ENCODE results near the gene MUC2.

Gene MUC2

DNA sequence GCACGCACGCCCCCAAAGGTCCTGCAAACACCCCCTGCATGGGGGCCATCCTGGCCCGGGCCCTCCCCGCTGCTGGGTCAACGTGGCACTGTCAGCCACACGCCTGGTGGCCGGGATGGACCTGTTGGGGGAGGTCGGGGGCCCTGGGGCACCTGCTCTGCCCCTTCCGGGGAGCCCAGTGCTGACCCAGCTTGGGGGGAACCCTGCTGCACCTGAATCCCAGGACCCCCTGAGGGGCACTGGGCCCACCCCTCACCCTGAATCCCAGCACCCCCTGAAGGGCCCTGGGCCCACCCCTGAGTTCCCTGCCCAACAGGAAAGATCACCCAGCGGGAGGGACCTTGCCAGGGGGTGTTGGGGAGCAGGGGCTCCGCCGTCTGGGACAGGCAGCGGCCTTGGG, 37.7 kb upstream of the MUC2 start:
- DNase-seq (ENCODE audit: low read depth, low spot score) = no peak

DNA sequence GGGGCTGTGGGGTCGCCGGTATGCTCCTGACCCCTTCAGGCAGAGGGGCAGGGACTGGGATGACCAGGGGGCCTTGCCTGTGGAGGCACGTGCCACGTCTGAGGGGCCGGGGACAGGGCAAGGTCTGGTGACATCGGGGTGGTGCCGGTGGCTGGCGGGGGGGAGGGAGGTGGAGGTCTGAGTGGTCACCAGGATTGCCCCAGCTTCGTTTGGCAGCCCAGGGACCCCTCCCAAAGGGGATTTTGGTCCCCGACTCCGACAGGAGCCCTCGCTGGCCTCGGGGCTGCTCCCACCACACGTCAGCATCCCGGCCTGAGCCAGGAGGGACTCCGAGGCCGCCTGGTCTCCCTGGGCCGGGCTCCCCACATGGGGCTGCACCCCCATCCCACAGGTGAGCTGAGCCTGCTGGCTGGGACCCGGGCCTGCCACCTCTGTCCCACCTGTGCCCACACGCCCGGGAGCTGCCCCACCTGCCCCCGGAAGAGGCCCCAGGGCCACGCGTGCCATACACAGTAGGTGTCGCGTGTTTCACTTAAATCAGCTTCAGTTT, 37.1 kb upstream of the MUC2 start:
- no peak for DNase-seq (ENCODE audit: low read depth, low spot score)

DNA sequence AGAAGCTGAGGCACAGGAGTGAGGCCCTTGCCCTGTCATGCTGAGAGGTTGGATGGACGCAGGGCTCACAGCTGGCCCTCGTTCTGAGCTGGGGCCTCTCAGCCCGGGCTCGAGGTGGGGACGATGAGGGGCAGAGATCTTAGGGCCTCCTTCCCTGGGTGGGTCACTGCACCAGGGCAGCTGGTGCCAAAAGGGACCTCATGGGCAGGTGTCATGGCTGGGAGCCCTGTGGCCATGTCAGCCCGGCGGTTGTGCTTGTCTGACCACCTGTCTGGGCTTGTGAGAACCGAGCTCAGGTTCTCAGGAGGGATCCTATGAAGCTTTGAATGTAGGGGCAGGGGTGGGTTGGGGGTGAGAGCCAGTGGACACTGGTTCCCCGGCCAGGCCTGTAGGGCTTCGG, 36.3 kb upstream of the MUC2 start:
- no peak for DNase-seq (ENCODE audit: low read depth, low spot score)

DNA sequence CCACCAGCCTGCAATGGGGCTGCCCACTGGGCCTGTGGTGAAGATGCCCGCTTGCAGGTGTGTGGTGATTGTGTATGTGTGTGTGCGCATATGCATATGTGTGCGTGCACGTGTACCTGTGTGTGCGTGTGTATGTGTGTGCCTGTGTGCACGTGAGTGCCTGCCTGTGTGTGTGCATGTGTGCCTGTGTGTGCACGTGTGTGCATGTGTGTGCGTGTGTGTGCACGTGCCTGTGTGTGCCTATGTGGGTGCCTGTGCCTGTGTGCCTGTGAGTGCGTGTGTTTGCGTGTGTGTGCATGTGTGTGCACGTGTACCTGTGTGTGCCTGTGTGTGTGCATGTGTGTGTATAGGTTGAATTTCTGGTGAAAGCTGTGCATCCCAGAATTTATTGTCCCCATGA, 35.8 kb upstream of the MUC2 start:
- DNase-seq (ENCODE audit: low read depth, low spot score) = no peak

DNA sequence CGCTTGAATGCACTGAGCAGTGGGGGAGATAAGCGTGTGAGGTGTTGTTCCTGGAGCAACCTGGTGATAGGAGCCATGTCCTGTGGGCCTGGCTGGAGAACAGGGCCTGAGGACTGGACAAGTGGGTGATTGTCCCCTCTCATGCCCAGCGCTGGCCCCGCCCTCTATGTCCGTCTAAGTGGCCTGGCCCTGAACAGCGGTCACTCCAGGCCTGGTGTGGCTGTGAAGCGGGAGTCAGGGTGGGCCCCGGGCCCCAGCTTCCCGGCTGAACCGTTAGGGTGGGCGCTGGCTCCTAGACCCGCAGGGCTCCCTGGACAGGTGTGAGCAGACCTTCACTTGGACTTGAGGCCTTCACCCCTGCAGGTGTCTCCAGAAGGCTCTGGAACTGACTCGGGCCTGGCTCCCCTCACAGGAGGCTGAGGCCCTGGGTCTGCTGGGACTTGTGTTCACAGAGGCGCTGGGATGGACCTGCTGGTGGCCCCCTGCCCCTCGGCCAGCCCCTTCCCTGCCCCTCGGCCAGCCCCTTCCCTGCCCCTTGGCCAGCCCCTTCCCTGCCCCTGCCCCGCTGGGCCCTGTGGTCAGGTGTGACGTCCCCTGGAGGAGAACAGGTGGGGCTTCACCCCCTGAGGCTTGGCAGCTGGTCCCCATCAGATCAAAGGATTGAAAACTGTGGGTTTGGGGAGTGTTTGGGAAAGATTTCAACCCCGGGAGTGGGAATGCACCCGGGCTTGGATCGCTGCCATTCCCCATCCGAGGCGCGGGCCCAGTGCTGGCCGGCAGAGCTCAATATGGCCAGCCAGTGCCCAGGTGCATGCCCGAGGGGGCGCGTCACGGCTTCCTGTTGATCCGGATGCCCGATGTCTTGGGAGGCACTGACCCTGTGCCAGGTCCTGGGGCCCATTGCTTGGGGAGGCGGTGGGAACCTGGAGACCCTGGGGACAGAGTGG, 34.9 kb upstream of the MUC2 start:
- DNase-seq (ENCODE audit: low read depth, low spot score) = no peak

DNA sequence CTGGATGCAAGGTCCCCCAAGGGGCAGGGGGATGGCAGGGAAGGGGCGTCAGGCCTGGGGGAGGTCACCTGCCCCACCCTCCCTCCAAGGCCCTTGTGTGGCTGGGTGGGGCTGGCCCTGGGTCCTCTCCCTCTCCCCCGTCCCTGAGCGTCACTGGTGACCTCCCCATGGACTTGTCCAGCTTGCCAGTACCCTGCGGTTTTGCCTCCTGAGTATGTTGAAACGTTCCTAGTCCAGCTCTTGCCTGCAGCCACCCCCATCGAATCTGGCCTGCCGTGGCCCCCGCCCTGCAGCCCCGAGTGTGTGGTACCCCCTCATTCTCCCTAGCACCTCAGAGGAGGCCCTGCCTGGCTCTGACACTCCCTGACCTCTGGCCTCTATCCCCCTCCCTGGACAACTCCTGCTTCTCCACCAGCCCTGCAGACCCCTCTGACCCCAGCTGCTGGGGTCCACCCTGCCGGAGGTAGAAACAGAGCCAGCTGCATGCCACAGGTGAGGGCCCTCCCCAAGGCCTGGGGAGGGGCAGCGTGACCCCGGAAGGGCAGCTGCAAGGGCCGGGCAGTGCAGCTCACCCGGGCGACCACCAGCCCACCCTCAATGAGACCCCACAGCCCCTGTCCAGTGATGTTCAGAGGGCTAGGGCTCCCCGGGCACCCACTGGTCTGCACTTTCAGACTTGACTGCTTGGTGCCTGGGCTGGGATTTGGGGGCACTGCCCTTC, 34.1 kb upstream of the MUC2 start:
- DNase-seq (ENCODE audit: low read depth, low spot score) = no peak

DNA sequence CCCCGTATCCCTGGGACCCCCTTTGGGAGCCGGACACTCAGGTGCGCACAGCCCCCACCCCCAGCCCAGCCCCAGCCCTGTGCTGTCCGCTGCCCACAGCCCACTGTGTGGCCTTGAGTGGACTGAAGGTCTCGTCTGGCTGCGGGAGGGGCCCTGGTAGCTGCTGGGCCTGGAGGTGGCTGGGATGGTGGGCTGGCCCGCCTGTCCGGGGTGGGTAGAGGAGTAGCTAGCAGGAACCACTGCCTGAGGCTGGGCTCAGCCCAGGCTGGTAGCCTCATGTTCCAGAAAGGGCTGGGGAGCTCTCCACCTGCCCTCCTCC, 33.6 kb upstream of the MUC2 start:
- no peak for DNase-seq (ENCODE audit: low read depth, low spot score)

DNA sequence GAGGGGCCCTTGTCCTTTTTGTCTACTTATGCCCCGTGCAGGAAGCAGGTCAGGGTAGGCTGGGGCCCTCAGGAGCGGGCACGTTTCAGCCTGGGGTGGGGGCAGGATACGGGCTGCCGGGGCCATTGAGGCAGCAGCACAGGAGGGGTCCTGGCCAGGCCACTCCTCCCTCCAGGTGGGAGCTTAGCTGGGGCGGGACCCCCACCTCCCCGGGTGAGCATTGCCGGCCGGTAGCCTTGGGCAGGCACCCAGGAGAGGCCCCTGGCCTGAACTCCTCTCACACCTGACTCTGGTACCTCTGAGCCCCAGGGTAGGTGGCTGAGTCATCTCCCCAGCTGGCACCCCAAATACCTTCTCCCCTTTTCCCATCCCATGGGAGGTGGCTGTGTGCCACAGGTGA, 33.2 kb upstream of the MUC2 start:
- DNase-seq (ENCODE audit: low read depth, low spot score) = no peak

DNA sequence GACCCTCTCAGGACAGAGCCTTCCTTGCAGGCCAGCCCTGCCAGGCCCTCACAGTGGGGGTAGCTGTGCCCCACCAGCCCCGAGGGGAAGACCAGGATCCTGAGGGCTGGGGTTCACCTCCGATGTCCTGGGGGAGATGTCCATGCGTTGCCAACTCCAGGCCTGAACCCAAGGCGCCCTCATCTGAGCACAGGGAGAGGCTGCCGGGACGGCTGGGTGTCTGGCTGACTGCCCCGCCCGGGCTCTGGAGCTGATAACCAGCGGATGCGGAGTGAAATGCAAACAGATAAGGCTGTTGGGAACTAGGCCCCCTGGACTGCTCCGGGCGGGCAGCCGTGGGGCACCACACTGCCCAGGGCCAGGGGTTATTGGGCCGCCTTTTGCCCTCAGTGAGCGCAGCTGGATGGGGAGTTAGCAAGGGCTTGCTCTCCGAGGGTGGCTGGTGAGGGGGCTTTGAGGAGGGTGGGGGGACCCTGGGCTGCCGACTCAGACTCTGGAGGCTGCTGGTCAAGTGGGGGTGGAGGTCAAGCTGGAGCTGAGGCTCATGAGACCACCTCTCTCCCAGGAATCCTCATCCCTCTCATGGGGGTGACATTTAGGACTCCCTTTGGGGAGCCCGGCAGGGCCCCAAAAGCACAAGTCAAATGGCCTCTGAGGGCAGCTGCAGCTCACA, 32.6 kb upstream of the MUC2 start:
- no peak for DNase-seq (ENCODE audit: low read depth, low spot score)

DNA sequence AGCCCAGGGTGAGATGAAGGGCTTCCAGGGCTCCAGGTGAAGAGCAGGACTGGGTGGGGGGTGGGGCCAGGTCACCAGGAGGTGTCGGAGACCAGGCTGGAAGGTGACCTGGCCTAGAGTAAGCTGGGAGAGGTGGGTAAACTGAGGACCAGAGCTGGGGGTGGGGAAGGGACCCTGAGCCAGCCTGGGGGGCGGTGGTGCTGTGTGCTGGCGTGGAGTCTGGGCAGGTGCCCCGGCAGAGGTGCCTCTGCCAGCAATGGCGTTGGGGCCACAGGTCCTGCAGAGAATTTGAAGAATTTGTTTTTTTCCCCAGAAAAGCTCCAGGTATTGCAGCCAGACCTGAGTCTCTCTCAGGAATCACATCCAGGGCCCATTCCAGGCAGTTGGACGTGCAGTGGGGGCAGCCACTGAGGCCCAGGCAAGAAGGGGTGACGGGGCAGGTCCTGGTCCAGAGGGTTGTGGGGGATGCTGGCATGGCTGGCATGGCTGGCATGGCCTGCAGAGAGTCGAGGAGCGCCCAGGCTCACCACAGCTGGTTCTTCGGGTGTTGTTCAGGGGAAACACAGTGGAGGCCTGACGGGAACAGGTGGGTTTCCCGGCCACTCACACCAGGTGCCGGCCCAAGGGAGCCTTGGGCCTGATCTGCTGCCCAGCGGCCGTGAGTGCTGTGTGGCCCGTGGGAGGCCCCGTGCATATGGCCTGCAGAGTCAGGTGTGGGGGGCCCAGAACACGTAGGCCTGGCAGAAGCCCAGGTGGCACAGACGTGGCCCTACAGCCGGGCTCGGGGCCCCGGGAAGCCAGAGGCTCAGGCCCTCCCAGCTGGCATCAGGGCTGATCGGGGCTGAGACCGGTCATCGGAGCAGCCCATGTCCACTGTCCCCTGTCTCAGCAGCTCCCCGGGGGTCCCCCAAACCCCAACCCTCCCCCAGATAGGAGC, 31.8 kb upstream of the MUC2 start:
- no peak for DNase-seq (ENCODE audit: low read depth, low spot score)

DNA sequence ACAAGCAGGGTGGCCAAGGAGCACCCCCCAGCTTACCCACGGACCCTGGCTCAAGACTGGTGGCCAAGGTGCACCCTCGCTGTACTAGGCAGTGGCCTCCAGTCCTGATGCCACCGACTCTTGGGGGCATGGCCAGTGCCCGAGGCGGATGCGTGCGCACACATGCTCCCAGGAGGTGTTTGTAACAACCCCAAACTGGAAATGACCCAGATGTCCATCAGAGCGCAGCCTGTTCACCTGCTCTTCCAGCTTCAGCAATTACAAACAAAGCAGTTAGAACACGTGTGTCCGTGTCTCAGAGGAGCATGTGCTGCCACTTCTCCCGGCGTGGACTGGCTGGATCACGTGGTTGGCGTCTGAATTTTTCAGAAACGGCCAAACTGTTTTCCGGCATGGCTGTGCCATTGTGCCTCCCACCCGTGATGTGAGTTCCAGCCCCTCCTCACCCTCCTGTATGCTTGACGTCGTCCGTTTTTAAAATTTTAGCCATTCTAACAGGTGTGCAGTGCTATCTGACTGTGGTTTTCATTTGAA, 31.0 kb upstream of the MUC2 start:
- no peak for DNase-seq (ENCODE audit: low read depth, low spot score)

DNA sequence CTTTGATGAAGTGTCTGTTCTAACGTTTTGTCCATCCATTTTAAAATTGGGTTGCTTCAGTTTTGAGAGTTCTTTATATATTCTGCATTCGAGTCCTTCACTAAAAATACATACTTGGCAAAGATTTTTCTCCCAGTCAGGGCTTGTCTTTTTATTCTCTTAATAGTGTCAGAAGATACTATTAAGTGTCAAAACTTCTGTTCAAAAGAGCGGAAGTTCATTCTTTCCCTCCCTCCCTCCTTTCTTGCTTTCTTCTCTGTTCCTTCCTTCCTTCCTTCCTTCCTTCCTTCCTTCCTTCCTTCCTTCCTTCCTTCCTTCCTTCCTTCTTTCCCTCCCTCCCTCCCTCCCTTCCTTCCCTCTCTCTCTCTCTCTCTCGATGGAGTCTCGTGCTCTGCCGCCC, 30.5 kb upstream of the MUC2 start:
- DNase-seq (ENCODE audit: low read depth, low spot score) = no peak

DNA sequence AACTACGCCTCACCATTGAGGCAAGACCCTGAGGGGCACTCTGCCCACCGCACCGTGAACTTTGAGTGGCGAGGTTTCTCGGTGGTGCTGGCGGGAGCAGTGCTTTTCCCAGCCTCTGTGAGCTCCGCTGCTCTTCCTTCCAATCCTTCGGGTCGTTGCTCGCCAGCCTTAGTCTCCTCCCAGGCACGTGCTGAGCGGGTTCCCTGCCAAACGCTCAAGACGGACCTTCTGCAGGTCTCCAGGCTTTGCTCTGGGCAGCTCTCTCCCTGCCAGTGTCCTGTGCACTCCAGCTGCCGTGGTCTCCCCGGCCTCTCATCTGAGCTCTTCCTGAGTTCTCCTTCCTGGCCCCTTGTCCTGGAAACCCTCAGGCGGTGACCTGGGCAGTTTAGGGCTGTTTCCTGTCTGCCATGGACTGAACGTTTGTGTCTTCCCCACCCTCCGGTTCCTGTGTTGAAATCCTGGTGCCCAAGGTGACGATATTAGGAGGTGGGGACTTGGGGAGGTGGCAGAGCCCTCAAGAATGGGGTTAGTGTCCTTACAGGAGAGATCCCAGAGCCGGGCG, 27.0 kb upstream of the MUC2 start:
- no peak for DNase-seq (ENCODE audit: low read depth, low spot score)

DNA sequence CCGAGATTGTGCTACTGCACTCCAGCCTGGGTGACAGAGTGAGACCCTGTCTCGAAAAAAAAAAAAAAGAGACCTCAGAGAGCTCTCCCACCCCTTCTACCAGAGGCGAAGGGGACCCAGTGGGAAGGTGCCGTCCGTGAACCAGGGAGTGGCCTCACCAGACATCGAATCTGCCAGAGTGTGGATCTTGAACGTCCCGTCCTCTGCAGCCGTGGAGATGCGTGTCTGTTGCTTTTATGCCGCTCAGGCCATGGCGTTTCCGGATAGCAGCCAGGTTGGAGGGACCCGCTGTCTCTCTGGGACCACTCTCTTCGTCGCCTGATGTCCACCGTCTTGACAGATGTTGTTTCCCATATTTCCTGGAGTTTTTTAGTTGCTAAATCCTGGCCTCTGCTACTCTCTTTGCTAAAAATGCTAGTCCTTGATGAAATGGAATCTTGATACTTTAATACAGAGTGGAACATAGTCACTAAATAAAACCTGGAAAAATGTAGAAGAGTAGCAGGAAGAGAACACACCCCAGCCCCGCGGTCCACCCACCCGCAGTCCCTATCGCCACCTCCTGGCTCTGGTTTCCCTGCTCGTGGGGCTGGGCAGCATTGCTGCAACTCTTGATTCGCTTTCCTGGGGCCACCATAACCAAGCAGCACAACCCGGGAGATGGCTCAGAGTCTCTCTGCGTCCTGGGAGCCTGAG, 26.2 kb upstream of the MUC2 start:
- DNase-seq (ENCODE audit: low read depth, low spot score) = no peak

DNA sequence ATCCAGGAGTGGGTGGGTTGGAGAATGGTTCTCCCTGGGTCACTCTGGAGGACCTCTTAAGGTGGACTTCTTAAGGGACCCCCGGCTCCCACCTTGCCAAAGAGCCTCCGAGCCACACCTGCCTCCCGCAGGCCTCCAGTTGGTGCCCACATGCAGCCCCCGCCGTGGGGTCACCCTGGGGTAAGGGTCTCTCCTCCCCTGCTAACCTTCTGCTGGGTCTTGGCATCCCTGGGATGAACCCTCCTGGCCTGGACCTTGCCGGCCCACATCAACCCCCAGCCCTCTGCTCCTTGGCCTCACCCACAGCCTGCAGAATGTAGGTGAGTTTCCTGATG, 25.6 kb upstream of the MUC2 start:
- no peak for DNase-seq (ENCODE audit: low read depth, low spot score)

DNA sequence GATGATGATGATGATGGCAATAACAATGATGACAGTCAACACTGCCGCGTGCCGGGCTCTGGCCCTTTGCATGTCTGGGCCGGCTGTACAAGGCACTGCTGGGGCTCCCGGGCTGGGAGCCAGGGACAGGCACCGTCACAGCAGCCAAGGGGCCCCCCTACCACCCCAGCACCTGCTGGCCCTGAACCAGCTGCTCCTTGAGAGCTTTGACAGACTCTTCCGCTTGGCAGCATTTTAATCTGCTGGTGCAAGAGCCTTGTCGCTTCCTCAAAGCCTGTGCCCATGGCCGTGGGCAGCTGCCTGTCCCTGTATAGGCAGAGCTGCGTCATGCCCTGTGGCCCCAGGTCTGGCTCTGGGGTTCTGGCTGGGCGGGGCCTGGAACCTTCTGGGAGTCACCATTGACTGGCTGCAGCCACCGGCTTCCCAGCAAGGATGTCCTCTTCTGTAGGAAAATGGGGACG, 25.2 kb upstream of the MUC2 start:
- DNase-seq (ENCODE audit: low read depth, low spot score) = no peak

DNA sequence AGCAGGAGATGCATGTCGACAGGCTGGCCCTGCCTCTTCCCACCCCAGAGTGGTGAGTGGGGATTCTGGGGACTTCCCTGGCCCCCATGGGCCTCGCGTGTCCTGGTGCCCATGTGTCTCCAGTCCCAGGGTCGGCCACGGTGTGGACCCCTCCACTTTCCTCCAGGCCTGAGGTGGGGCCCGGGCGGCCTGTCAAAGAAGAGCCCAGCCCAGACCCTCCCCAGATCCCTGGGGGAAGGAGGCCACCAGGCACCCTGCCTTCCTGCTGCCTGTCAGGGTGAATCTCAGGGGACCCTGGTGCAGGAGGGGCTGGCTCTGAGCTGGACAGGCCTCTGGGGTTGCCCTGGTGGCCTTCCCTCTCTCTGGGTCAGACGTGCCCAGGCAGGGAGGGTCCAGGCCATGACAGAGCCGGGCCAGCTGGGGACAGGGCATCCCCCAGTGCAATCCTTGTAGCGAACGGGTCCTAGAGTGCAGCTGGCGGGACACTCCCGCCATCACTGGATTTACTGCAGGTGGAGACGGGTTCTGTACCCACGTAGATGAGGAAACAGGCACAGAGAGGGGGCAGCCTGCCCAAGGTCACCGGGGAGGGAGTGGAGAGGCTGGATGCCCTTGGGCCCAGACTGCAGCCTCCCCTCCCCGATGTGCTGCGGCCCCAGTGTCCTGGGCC, 24.6 kb upstream of the MUC2 start:
- DNase-seq (ENCODE audit: low read depth, low spot score) = no peak

DNA sequence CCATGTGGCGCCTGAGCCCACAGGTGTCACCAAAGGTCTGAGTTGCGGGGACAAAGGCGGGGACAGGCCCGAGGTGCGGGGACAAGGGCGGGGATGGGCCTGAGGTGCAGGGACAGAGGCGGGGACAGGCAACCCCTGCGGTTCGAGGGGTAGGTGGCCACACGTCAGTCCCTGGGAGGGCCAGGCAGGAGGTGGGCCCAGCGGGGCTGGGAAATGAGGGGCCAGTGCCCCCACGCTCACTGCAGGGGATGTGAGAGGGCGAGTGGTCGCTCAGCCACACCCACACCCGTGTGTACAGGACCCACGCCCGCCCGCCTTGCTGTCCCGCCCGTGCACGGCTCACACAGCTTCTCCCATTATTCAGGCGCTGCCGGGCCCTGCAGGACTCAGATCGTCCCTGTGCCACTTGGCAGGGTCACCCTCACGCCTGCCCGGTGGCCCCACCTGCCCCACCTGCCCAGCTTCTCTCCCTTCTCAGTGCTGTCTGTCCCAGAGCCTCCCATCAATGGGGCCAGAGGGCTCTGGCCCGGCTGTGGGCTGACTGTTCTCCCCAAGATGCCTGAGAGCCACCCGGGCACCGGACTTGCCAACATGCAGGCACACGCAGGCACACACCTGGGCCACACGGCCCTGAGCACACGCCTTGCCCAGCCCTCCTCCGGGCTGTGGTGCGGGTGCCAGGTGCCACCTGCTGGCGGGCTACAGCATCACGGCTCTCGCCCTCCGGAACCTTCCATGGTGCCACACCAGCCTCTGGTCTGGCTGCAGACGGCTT, 23.9 kb upstream of the MUC2 start:
- DNase-seq (ENCODE audit: low read depth, low spot score) = no peak

All from smooth muscle cell of the brain vasculature (primary cell).